GM18861 (cell line): ENCODE data around the gene THRSP.
"Not testable (repeated sequence)": the region's sequence is repeated elsewhere in the genome, so short reads cannot be mapped to it uniquely, and the experiment has no call there.

Experiments used
- ATAC-seq: cut with Tn5 transposase; IDR thresholded peaks from one replicate; pipeline ENCODE4 v1.9.1; 2021; ENCODE audit not compliant: unreplicated experiment

Gene THRSP

GRCh38 chr11:78063440-78064181, at the start of gene THRSP:
Gene THRSP (plus strand): TSS chr11:78063861. CDS start chr11:78063882, 21 bp downstream.
- ATAC-seq = no peak

DNA sequence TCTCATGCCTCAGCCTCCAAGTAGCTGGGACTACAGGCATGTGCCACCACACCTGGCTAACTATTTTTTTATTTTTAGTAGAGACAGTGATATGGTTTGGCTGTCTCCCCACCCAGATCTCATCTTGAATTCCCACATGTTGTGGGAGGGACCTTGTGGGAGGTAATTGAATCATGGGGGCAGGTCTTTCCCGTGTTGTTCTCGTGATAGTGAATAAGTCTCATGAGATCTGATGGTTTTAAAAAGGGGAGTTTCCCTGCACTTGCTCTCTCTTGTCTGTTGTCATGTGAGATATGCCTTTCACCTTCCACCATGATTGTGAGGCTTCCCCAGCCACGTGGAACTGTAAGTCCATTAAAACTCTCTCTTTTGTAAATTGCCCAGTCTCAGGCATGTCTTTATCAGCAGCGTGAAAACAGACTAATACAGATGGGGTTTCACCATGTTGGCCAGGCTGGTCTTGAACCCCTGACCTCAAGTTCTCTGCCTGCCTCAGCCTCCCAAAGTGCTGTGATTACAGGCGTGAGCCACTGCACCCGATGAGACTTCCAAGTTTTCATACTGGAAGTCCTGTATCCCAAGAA, 48.6 kb upstream of the THRSP start:
- ATAC-seq = not testable (repeated sequence)

- ATAC-seq = no peak
These were observed 47.8 kb upstream of the THRSP start for GRCh38 chr11:78015878-78016277.

DNA sequence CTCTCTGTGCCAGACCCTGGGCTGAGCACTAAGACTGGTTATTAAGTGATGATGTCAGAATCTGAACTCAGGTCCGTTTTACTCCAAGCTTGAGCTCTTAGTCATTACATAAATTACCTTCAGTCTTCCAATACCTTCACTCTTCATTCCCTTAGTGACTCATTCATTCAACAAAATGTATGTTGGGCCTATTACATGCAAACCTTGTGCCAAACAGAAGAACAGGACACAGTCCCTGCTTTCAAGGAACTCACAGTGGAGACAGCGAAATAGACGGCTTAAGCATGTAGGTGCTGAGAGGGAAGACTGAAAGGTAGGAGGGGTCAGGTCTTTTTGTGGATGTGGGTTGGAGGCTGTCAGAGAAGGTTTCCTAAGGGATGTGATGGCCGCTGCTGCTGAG, 43.9 kb upstream of the THRSP start:
- ATAC-seq = no peak

GRCh38 chr11:78020246-78020645, 43.4 kb upstream of the THRSP start:
- no peak for ATAC-seq

- ATAC-seq = no peak
These were observed 42.0 kb upstream of the THRSP start for GRCh38 chr11:78021611-78022010.

DNA sequence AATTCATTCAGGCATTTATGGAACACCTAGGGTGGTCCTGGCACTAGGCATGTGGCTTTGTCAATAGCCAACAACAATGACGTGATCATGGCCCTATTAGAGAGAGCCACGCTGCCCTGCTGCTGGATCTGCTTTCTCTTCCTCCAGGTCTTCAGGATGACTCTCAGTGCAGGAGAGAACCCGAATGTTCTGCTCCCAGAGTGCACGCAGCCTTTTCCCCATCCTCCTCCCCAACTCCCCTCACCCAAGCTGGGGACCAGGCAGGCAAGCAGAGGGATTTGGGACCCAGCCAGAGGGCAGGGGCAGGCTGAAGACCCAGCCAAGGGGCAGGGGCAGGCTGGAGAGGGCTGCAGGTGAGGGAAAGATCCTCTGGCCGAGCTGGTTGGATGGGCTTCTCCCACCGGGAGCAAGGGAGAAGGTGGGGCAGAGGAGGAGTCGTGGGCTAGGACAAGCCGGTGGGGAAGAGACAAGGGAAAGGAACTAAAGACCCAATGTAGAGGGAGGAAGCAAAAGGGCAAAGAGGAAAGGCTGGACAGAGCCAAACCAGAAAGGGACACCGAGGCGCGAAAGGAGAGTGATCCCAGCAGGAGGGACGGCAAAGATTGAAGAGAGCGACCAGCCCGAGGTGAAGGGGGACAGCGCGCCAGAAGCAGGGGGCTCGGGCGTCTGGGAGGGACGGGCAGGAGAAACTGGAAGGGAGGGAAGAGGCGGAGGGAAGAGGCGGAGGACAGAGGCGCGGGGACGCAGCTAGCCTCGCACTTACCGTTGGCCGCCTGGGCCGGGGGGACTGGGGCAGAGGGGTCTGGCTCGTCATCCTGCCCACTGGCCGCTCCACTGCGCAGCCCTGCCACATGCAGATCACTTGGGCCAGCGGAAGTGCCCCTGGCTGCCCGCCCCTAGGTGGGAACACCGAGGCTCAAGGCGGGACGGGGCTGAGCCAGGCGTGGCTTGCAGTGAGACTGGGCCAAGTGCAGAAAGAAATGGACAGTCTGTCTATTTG, 41.0 kb upstream of the THRSP start, which contains the start of gene KCTD14:
Gene KCTD14, minus strand, starts transcription at position 880 of the 1,000 bp plus-strand sequence. Its CDS starts 27 bp downstream, at position 853.
- ATAC-seq = no peak

GRCh38 chr11:78023426-78023825, 40.2 kb upstream of the THRSP start:
- no peak for ATAC-seq

DNA sequence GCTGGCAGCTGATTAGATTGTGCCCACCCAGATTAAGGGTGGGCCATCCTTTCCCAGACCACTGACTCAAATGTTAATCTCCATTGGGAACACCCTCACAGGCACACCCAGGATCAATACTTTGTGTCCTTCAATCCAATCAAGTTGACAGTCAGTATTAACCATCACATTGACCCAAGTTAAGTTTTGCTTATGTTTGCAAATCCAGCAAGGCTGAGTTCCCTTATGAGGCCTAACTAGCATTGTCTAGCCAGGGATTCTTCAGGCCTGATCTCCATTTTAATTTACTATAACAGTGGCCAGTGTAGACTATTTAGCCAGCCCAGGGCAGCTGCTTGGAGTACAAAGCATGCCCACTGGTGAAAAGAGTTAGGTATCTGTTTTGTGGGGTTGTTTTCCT, 38.3 kb upstream of the THRSP start:
- no peak for ATAC-seq

DNA sequence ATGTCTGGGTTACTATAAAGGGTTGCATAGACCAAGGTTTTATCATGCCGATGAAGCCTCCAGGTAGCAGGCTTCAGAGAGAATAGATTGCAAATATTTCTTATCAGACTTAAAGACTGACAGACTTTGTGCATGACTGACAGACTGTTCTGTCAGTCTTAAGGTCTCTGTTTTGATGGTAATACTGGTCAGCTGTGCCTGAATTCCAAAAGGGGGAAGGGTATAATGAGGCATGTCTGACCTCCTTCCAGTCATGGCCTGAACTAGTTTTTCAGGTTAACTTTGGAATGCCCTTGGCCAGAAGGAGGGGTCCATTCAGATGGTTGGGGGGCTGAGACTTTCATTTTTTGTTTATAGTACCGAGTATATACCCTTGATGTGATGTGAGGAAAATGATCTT, 35.9 kb upstream of the THRSP start:
- no peak for ATAC-seq

DNA sequence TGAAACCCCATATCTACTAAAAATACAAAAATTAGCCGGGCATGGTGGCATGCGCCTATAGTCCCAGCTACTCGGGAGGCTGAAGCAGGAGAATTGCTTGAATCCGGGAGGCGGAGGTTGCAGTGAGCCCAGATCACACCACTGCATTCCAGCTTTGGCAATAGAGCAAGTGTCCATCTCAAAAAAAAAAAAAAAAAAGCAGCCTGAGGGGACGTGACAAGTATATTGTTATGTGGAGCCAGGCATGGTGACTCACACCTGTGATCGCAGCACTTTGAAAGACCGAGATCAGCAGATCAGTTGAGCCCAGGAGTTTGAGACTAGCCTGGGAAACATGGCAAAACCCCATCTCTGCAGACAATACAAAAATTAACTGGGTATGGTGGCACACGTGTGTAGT, 35.2 kb upstream of the THRSP start:
- ATAC-seq = not testable (repeated sequence)

DNA sequence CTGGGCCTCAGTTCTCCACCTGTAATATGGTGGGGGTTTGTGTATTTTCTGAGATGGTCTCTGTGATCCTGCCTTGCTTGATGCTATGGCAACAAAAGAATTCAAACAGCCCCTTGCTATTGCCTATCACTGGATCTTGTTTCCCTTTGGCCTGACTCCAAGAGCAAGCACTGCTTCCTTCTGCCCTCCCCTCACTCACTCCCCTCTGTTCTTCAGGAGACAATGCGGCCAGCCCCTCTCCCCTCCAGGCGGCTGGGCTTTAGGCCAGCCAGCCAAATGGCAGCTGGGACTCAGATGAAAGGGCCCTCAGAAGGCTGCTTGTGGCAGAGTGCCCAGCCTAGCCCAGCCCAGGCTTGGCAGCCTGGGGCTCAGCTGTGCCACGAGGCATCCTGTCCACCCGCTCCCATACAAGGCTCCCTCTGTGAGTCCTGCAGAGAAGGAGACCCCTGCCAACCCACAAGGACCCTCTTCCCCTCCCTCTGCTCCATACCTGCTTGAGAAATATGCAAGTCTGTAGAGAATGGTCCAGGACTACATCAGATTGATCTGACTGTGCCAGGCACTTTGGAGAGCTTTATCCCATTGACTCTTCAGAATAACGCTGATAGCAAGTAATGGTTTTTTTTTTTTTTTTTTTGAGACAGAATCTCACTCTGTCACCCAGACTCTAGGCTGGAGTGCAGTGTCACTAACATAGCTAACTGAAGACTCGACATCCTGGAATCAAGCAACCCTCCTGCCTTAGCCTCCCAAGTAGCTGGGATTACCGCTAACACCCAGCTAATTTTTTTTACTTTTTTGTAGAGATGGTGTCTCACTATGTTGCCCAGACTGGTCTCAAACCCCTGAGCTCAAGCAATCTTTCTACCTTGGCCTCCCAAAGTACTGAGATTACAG, 33.0 kb upstream of the THRSP start:
- no peak for ATAC-seq

DNA sequence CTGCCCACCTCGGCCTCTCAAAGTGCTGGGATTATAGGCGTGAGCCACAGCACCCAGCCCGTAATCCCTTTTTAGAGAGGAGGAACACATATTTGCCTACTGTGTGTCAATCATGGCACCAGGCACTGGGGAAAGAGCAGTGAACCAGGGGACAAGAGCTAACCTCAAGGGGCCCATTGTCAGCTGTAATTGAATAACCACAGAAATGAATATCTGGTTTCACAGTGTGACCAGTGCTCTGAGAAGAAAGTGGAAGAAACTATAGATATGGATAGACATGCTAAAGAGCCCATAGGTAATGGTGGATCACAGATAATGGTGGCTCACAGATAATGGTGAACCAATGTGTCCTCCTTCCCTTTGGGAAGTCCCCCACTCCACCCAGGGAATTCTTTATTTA, 32.0 kb upstream of the THRSP start:
- peak; percentile 90 for ATAC-seq

GRCh38 chr11:78032090-78032489, 31.6 kb upstream of the THRSP start:
- ATAC-seq = no peak

DNA sequence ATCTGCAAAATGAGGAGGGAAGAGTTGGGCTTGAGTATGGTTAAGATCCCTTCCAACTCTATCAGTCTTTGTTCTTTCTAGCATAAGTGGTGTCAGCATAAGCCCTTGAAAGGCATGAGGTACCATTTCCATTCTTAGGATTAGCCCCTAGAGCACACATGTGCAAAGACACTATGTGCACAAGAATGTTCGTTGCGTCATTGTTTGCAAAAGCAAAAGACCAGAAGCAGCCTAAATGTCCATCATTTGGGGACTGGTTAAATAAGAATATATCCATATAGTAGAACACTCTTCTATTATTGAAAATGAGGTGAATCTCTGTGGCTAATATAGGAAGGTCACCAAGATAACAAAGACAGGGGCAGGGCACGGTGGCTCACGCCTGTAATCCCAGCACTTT, 30.6 kb upstream of the THRSP start:
- ATAC-seq = no peak

- no peak for ATAC-seq
These were observed 29.0 kb upstream of the THRSP start for GRCh38 chr11:78034623-78035022.

DNA sequence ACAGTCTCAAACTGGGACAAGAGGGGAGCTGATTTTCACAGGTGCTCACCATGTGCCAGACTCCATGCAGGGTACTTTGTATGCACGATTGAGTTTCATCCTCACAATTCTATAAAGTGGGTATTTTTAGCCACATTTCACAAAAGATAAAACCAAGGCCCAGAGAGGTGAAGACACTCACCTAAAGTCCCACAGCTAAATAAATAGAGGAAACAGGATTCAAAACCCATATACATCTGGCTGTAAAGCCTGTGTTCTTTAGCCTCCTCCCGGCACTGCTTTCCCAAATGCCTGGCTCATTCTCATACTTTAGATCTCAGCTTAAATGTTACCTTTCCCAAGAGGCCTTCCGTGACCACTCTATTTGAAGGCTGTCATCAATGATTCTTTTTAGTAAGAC, 27.3 kb upstream of the THRSP start:
- ATAC-seq = no peak

GRCh38 chr11:78037056-78037455, 26.6 kb upstream of the THRSP start:
- ATAC-seq = no peak

GRCh38 chr11:78037825-78038620, 25.6 kb upstream of the THRSP start:
- no peak for ATAC-seq
